ENCODE data around the gene SORCS2.

The SORCS2 gene

DNA sequence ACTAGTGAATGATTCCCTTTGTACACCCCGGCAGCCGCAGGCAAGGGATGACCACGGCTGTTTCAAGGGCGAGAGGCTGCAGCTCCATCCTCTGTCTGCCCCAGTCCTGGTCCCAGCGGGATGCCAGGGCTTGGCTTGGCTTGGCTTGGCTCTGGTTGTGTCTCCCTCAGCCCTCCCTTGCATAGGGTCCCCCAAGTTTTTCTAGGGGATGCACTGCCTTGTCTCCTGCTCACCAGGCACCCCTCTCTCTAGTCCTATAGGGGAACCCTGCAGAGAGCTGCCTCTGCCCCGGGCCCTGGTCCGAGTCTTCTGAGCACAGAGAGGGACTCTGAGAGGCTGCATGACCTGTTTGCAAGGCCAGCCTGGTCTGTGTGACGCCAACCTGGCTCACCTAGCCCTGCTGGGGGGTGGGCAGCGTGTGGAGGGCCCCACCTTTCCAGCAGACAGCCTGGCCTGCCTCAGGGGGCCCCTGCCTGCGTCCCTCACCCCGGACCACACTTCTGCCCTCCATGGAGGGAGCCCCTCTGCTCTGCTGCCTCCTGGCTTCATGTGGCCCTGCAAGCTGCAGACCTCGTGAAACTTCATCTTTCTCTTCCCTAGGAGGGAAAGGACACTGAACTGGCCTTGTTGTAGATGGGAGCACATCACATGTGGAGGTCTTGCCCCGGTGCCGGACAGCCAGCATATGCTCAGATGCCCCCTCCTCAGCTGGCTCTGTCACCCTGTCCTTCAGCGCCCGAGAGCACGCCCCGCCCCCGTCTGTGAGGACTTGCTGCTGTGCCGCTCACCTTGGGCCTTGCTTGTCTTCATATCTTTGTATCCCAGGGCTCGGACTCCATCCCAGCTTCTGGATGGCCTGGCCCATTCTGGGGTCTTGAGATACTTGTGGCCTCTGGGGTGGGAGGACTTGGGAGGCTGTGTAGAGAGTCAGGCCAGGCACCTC lies 16.4 kb downstream of the SORCS2 start:
- H4K20me1 ChIP-seq (ENCODE audit: insufficient read depth, low read length): no peaks in the 10 kb centered on the region
- no peaks in the 10 kb centered on the region for H3K9me3 ChIP-seq (ENCODE audit: insufficient read depth, low read length)
- no peak overlapping the region for H3K9ac ChIP-seq (ENCODE audit: low read length)
- no peak overlapping the region for H3K4me2 ChIP-seq (ENCODE audit: low read length)
- no peaks in the 10 kb centered on the region for H3K36me3 ChIP-seq (replicated peaks; ENCODE audit: low read depth, low read length)
- no peaks in the 10 kb centered on the region for H3K27me3 ChIP-seq (ENCODE audit: low read depth, low read length)
- H2AFZ ChIP-seq (ENCODE audit: low read depth, low read length): no peak overlapping the region
- H3K27ac ChIP-seq (ENCODE audit: low read length): no peak overlapping the region
- no peaks in the 10 kb centered on the region for H3K4me1 ChIP-seq (ENCODE audit: low read length)
- TF ChIP-seq CTCF (IDR thresholded peaks at IDR 0.05; ENCODE audit: low read depth, low read length): no peak
- no peak for TF ChIP-seq EZH2phosphoT487 (IDR thresholded peaks at IDR 0.05; ENCODE audit: low read depth)
- H3K4me3 ChIP-seq (ENCODE audit: low read length): no peak overlapping the region
- no peaks in the 10 kb centered on the region for H3K79me2 ChIP-seq (ENCODE audit: low read length)

- Histone ChIP-seq H3K4me2 (ENCODE audit: low read length) (no peak overlapping the region), H3K27ac (ENCODE audit: low read length) (no peak overlapping the region), H3K79me2 (ENCODE audit: low read length) (no peaks in the 10 kb centered on the region), H3K9me3 (ENCODE audit: insufficient read depth, low read length) (no peaks in the 10 kb centered on the region), H3K4me3 (ENCODE audit: low read length) (no peak overlapping the region), H3K4me1 (ENCODE audit: low read length) (no peaks in the 10 kb centered on the region), H4K20me1 (ENCODE audit: insufficient read depth, low read length) (no peaks in the 10 kb centered on the region), H3K36me3 (replicated peaks; ENCODE audit: low read depth, low read length) (no peaks in the 10 kb centered on the region), H3K9ac (ENCODE audit: low read length) (no peak overlapping the region), H3K27me3 (ENCODE audit: low read depth, low read length) (no peaks in the 10 kb centered on the region), H2AFZ (ENCODE audit: low read depth, low read length) (no peak overlapping the region)
- TF ChIP-seq CTCF (IDR thresholded peaks at IDR 0.05; ENCODE audit: low read depth, low read length) (no peak), EZH2phosphoT487 (IDR thresholded peaks at IDR 0.05; ENCODE audit: low read depth) (no peak)
Observed at GRCh38 chr4:7209699-7210098, 17.4 kb downstream of the SORCS2 start.

DNA sequence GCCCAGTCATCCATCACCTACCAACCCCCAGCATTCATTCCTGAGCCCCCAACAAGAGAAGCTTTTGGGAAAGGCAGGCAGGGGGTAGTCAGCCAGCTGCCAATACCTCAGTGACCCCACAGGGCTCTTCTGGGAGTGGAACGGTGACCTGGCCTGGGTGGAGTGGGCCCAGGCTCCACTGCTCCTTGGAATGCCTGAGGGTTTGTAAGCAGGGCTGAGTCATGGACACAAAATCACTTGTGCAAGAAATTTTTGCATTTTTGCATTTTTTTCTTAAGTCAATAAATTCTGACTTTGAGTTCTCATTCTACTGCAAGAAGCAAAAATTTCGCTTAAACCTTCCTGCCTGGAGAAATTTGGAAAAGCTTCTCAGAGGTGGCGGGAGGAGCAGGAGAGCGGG lies 18.5 kb downstream of the SORCS2 start:
- TF ChIP-seq CTCF (IDR thresholded peaks at IDR 0.05; ENCODE audit: low read depth, low read length) (no peak), EZH2phosphoT487 (IDR thresholded peaks at IDR 0.05; ENCODE audit: low read depth) (no peak)
- no peak overlapping the region for H3K27ac ChIP-seq (ENCODE audit: low read length)
- no peak overlapping the region for H3K4me3 ChIP-seq (ENCODE audit: low read length)
- no peak overlapping the region for H3K9ac ChIP-seq (ENCODE audit: low read length)
- H3K9me3 ChIP-seq (ENCODE audit: insufficient read depth, low read length): no peaks in the 10 kb centered on the region
- no peaks in the 10 kb centered on the region for H3K36me3 ChIP-seq (replicated peaks; ENCODE audit: low read depth, low read length)
- no peaks in the 10 kb centered on the region for H3K4me1 ChIP-seq (ENCODE audit: low read length)
- no peaks in the 10 kb centered on the region for H3K27me3 ChIP-seq (ENCODE audit: low read depth, low read length)
- no peaks in the 10 kb centered on the region for H4K20me1 ChIP-seq (ENCODE audit: insufficient read depth, low read length)
- H3K4me2 ChIP-seq (ENCODE audit: low read length): no peak overlapping the region
- no peak overlapping the region for H2AFZ ChIP-seq (ENCODE audit: low read depth, low read length)
- no peaks in the 10 kb centered on the region for H3K79me2 ChIP-seq (ENCODE audit: low read length)

- Histone ChIP-seq H3K79me2 (ENCODE audit: low read length) (no peaks in the 10 kb centered on the region), H3K4me2 (ENCODE audit: low read length) (no peak overlapping the region), H4K20me1 (ENCODE audit: insufficient read depth, low read length) (no peaks in the 10 kb centered on the region), H3K4me1 (ENCODE audit: low read length) (no peaks in the 10 kb centered on the region), H3K36me3 (replicated peaks; ENCODE audit: low read depth, low read length) (no peaks in the 10 kb centered on the region), H3K4me3 (ENCODE audit: low read length) (no peak overlapping the region), H3K27me3 (ENCODE audit: low read depth, low read length) (no peaks in the 10 kb centered on the region), H2AFZ (ENCODE audit: low read depth, low read length) (no peak overlapping the region), H3K27ac (ENCODE audit: low read length) (no peak overlapping the region), H3K9ac (ENCODE audit: low read length) (no peak overlapping the region), H3K9me3 (ENCODE audit: insufficient read depth, low read length) (no peaks in the 10 kb centered on the region)
- TF ChIP-seq EZH2phosphoT487 (IDR thresholded peaks at IDR 0.05; ENCODE audit: low read depth): no peak
- no peak for TF ChIP-seq CTCF (IDR thresholded peaks at IDR 0.05; ENCODE audit: low read depth, low read length)
Observed at GRCh38 chr4:7212101-7212674, 19.9 kb downstream of the SORCS2 start.
